H1 (cell line): ENCODE results near the gene RIMBP2. TPM values are rescaled to one million over a fixed set of nuclear protein-coding genes. Genes with fewer than 3 reads are reported as not detected.
A peak's percentile ranks its signal among the peaks of the same experiment; 100 is the strongest.

ENCODE experiments used
- CTCF ChIA-PET: fragments of 300-600 bp; sonication (Branson Sonifier 250); formaldehyde crosslinking; loops from one replicate; lab custom pipeline; 2021; ENCODE audit not compliant: partially characterized antibody; lab: Charles Lee
- POLR2A ChIA-PET: fragments of 300-600 bp; sonication (Branson Sonifier 250); formaldehyde crosslinking; loops from one replicate; lab custom pipeline; 2021; ENCODE audit warnings: inconsistent platforms; ENCODE audit not compliant: partially characterized antibody; lab: Charles Lee
- DNase-seq, 2 experiments: peaks; one replicate each; pipeline versions ENCODE4 v3.0.0 to v3.0.0-alpha.2; 2010 to 2022; ENCODE audit warnings: low spot score in 2 of 2, low read depth in 1 of 2, mixed read lengths in 1 of 2
- FAIRE-seq: peaks from 2 replicates; lab custom pipeline; 2011; peaks lifted over from hg19 to GRCh38; lab: Jason Lieb, UNC
- H2AFZ ChIP-seq: 2 replicates; pipeline ENCODE4 v1.8.1; 2012; ENCODE audit warnings: low read length, inconsistent platforms
- H2AK5ac ChIP-seq: 2 replicates; pipeline ENCODE4 v1.6.1; 2013; ENCODE audit warnings: low read depth, low read length
- H2BK120ac ChIP-seq: replicated peaks from 2 replicates; pipeline ENCODE3; 2013; ENCODE audit warnings: low read depth, low read length, inconsistent platforms
- H2BK12ac ChIP-seq: 2 replicates; pipeline ENCODE4 v1.6.1; 2013; ENCODE audit warnings: low read depth, low read length
- H2BK15ac ChIP-seq: 2 replicates; pipeline ENCODE4 v1.6.1; 2013; ENCODE audit warnings: low read length
- H2BK20ac ChIP-seq: 2 replicates; pipeline ENCODE4 v1.6.1; 2013; ENCODE audit warnings: low read length
- H2BK5ac ChIP-seq: 2 replicates; pipeline ENCODE4 v1.6.1; 2013; ENCODE audit warnings: low read depth, low read length
- H3K14ac ChIP-seq: 2 replicates; pipeline ENCODE4 v1.6.1; 2013; ENCODE audit warnings: inconsistent platforms; ENCODE audit not compliant: insufficient read length
- H3K18ac ChIP-seq: 2 replicates; pipeline ENCODE4 v1.6.1; 2013; ENCODE audit warnings: low read length; ENCODE audit errors: extremely low read depth
- H3K23ac ChIP-seq: 2 replicates; pipeline ENCODE4 v1.6.1; 2013; ENCODE audit warnings: inconsistent platforms; ENCODE audit not compliant: insufficient read length
- H3K23me2 ChIP-seq: 2 replicates; pipeline ENCODE4 v1.6.1; 2013; ENCODE audit warnings: low read depth, low read length
- H3K27ac ChIP-seq: 2 replicates; pipeline ENCODE4 v1.6.1; 2011; ENCODE audit warnings: low read depth, low read length, inconsistent platforms
- H3K27me3 ChIP-seq, 4 experiments: replicated peaks in 1 of 4; 1 replicate in 1 of 4; 2 replicates in 3 of 4; pipeline versions ENCODE4 v1.6.1 to v1.8.1; 2011 to 2013; ENCODE audit warnings: low read length in 3 of 4, mild to moderate bottlenecking in 3 of 4, inconsistent platforms in 2 of 4, mixed read lengths in 2 of 4, moderate library complexity in 1 of 4; ENCODE audit not compliant: control insufficient read depth in 3 of 4, insufficient read depth in 3 of 4; ENCODE audit errors: extremely low read depth in 1 of 4
- H3K36me3 ChIP-seq, 4 experiments: 2 replicates each; pipeline versions ENCODE4 v1.6.1 to v1.8.1; 2011 to 2013; ENCODE audit warnings: mild to moderate bottlenecking in 4 of 4, low read length in 3 of 4, moderate library complexity in 2 of 4, control low read depth in 1 of 4, inconsistent platforms in 1 of 4; ENCODE audit not compliant: insufficient read depth in 4 of 4, control insufficient read depth in 2 of 4
- H3K4ac ChIP-seq: replicated peaks from 2 replicates; pipeline ENCODE3; 2013; ENCODE audit warnings: low read length, low read depth, mixed read lengths, inconsistent platforms; ENCODE audit not compliant: insufficient read length
- H3K4me1 ChIP-seq, 4 experiments: replicated peaks in 1 of 4; 1 replicate in 1 of 4; 2 replicates in 3 of 4; pipeline versions ENCODE4 v1.6.1 to v1.8.1; 2011 to 2013; ENCODE audit warnings: low read length in 3 of 4, inconsistent platforms in 2 of 4, mixed read lengths in 1 of 4; ENCODE audit not compliant: insufficient read depth in 4 of 4, control insufficient read depth in 3 of 4
- H3K4me2 ChIP-seq, 2 experiments: 2 replicates each; pipeline versions ENCODE4 v1.6.1 to v1.8.1; 2011 to 2013; ENCODE audit warnings: low read depth in 2 of 2, low read length in 2 of 2, control low read depth in 1 of 2, inconsistent platforms in 1 of 2, mild to moderate bottlenecking in 1 of 2; ENCODE audit not compliant: insufficient read depth in 1 of 2
- H3K4me3 ChIP-seq, 4 experiments: fragments of 200-600, 300-600 bp in 1 of 4; sonication (generic), shearing (Covaris generic), sonication (Bioruptor Twin) in 1 of 4; 2 replicates each; pipeline versions ENCODE4 v1.5.1 to v1.8.1; 2011 to 2016; ENCODE audit warnings: low read length in 4 of 4, low read depth in 3 of 4, control low read depth in 2 of 4, inconsistent platforms in 2 of 4, mild to moderate bottlenecking in 2 of 4, mixed read lengths in 1 of 4, moderate library complexity in 1 of 4; ENCODE audit not compliant: insufficient read depth in 2 of 4; ENCODE audit errors: extremely low read depth in 1 of 4
- H3K56ac ChIP-seq: replicated peaks from 2 replicates; pipeline ENCODE3; 2013; ENCODE audit warnings: low read depth, mild to moderate bottlenecking, mixed read lengths, low read length, inconsistent platforms; ENCODE audit not compliant: insufficient read length
- H3K79me1 ChIP-seq: 2 replicates; pipeline ENCODE4 v1.6.1; 2013; ENCODE audit warnings: low read depth, low read length, control low read depth
- H3K79me2 ChIP-seq, 2 experiments: 2 replicates each; pipeline versions ENCODE4 v1.6.1 to v1.8.1; 2012 to 2013; ENCODE audit warnings: low read length in 2 of 2, mild to moderate bottlenecking in 2 of 2, inconsistent platforms in 1 of 2; ENCODE audit not compliant: insufficient read depth in 2 of 2, control insufficient read depth in 1 of 2
- H3K9ac ChIP-seq, 4 experiments: replicated peaks in 1 of 4; 1 replicate in 1 of 4; 2 replicates in 3 of 4; pipeline versions ENCODE4 v1.6.1 to v1.8.1; 2011 to 2013; ENCODE audit warnings: low read depth in 3 of 4, low read length in 3 of 4, control low read depth in 2 of 4, mild to moderate bottlenecking in 2 of 4, moderate library complexity in 2 of 4, inconsistent platforms in 1 of 4; ENCODE audit errors: extremely low read depth in 1 of 4
- H3K9me3 ChIP-seq, 2 experiments: 2 replicates each; pipeline versions ENCODE4 v1.6.1 to v1.8.1; 2012 to 2013; ENCODE audit warnings: mild to moderate bottlenecking in 2 of 2, moderate library complexity in 2 of 2, control low read depth in 1 of 2, inconsistent platforms in 1 of 2, low read depth in 1 of 2, low read length in 1 of 2, mixed read lengths in 1 of 2; ENCODE audit not compliant: insufficient read depth in 2 of 2
- H4K20me1 ChIP-seq, 2 experiments: replicated peaks in 1 of 2; 2 replicates each; pipeline versions ENCODE3 to v1.8.1; 2011 to 2013; ENCODE audit warnings: inconsistent platforms in 2 of 2, low read length in 2 of 2, mild to moderate bottlenecking in 1 of 2; ENCODE audit not compliant: insufficient read depth in 2 of 2, control insufficient read depth in 1 of 2
- H4K5ac ChIP-seq: 2 replicates; pipeline ENCODE4 v1.6.1; 2013; ENCODE audit warnings: low read length, low read depth, mixed read lengths, inconsistent platforms; ENCODE audit not compliant: insufficient read length
- H4K8ac ChIP-seq: 2 replicates; pipeline ENCODE4 v1.8.0; 2013; ENCODE audit warnings: mild to moderate bottlenecking, moderate library complexity, low read length, inconsistent platforms; ENCODE audit not compliant: insufficient read depth; ENCODE audit errors: extremely low read depth
- H4K91ac ChIP-seq: replicated peaks from 2 replicates; pipeline ENCODE3; 2013; ENCODE audit warnings: low read length, mixed read lengths, inconsistent platforms; ENCODE audit not compliant: insufficient read length
- BCL11A ChIP-seq, 2 experiments: IDR thresholded peaks; one replicate each; pipeline ENCODE4 v1.6.1; 2011; ENCODE audit warnings: low read depth in 2 of 2, low read length in 2 of 2, mild to moderate bottlenecking in 2 of 2
- BRCA1 ChIP-seq: IDR thresholded peaks from 2 replicates; pipeline ENCODE4 v1.6.1; 2012; ENCODE audit warnings: low read depth, low read length, improper control_type of control experiment
- CHD1 ChIP-seq: IDR thresholded peaks from 2 replicates; pipeline ENCODE4 v1.6.1; 2012; ENCODE audit warnings: low read depth, low read length, improper control_type of control experiment
- GTF2F1 ChIP-seq: IDR thresholded peaks from 2 replicates; pipeline ENCODE4 v1.6.1; 2012; ENCODE audit warnings: low read depth, low read length, improper control_type of control experiment, borderline replicate concordance
- JUN ChIP-seq: IDR thresholded peaks from 2 replicates; pipeline ENCODE4 v1.6.1; 2011; ENCODE audit warnings: low read depth, mild to moderate bottlenecking, improper control_type of control experiment, low read length
- NANOG ChIP-seq: IDR thresholded peaks from 2 replicates; pipeline ENCODE4 v1.6.1; 2011; ENCODE audit warnings: low read length, low read depth, mild to moderate bottlenecking, inconsistent platforms; ENCODE audit not compliant: insufficient read depth, poor library complexity, severe bottlenecking
- RAD21 ChIP-seq, 2 experiments: IDR thresholded peaks in 1 of 2; conservative IDR thresholded peaks in 1 of 2; 2 replicates each; pipeline ENCODE4 v1.6.1; 2011; ENCODE audit warnings: low read depth in 2 of 2, low read length in 2 of 2, improper control_type of control experiment in 1 of 2, inconsistent platforms in 1 of 2, mild to moderate bottlenecking in 1 of 2, moderate library complexity in 1 of 2
- RXRA ChIP-seq: IDR thresholded peaks from 2 replicates; pipeline ENCODE4 v1.6.1; 2011; ENCODE audit warnings: low read depth, mild to moderate bottlenecking, low read length, moderate library complexity; ENCODE audit not compliant: insufficient read depth
- SIN3A ChIP-seq, 2 experiments: IDR thresholded peaks in 1 of 2; conservative IDR thresholded peaks in 1 of 2; 2 replicates each; pipeline ENCODE4 v1.6.1; 2011 to 2012; ENCODE audit warnings: low read length in 2 of 2, improper control_type of control experiment in 1 of 2, low read depth in 1 of 2, mild to moderate bottlenecking in 1 of 2
- TCF12 ChIP-seq: IDR thresholded peaks from 2 replicates; pipeline ENCODE4 v1.6.1; 2011; ENCODE audit warnings: low read depth, mild to moderate bottlenecking, low read length
- WGBS, 2 experiments: shearing (Covaris generic) in 1 of 2; methylation state at CpG; one replicate each; pipeline versions ENCODE4 v1.1.6 to v1.1.7; 2013 to 2015; ENCODE audit warnings: low lambda C conversion rate in 2 of 2, mixed read lengths in 2 of 2, inconsistent platforms in 1 of 2, low coverage in 1 of 2, missing lambda C conversion rate in 1 of 2; ENCODE audit not compliant: insufficient replicate concordance in 2 of 2, insufficient coverage in 1 of 2, insufficient read length in 1 of 2; ENCODE audit errors: extremely low coverage in 1 of 2, missing lambda C conversion rate in 1 of 2; 5-methylcytosine and 5-hydroxymethylcytosine counted together
- polyA plus RNA-seq, 7 experiments: library from polyadenylated mRNA; depleted of rRNA in 3 of 7; stranded (reverse) in 5 of 7; unstranded in 2 of 7; fragments of >200 nt in 5 of 7; fragments of 200-250 nt in 2 of 7; gene quantifications; 1 replicate in 5 of 7; 2 replicates in 1 of 7; 4 replicates in 1 of 7; pipeline versions ENCODE4 v1.2.1 to v1.2.3, GENCODE V29; 2011 to 2013; ENCODE audit warnings: missing spikeins in 2 of 7, mixed read lengths in 2 of 7
- total RNA-seq: library from RNA; stranded (reverse); fragmentation: NEBNext Ultra II Directional; extraction: Animal tissue kit (Norgen Biotek cat#: 25700); gene quantifications from 2 replicates; pipeline ENCODE4 v1.2.1, GENCODE V29; 2021
- TF ChIP-seq, protein P1 (sequence below): IDR thresholded peaks from 2 replicates; pipeline ENCODE4 v1.6.1; 2012; ENCODE audit warnings: inconsistent platforms

Gene RIMBP2
- total and polyA plus RNA-seq, 2 of the 8 experiments (the other 6 are each of a cell fraction or from before 2014, with no cell fraction given) = 0.18 to 0.65 TPM

- H3K36me3 ChIP-seq = no peaks in the 10 kb centered on the region
- no peak overlapping the region for H4K8ac ChIP-seq
- H3K56ac ChIP-seq = no peak overlapping the region
- WGBS, 2 experiments = 90% methylated on average over 31 of the region's 36 CpGs; no CpG with 5 or more reads in 1 of the 2 experiments
- DNase-seq (peak in 1 of 2 experiments; percentile 32), FAIRE-seq (no peak)
- H2BK120ac ChIP-seq = no peak overlapping the region
- H4K91ac ChIP-seq = no peak overlapping the region
- H3K4me1 ChIP-seq = peaks cover 0 to 2% (median 0%) of the 10 kb centered on the region in 4 experiments; a peak in 1 of 7 replicates
- no peak overlapping the region for H2BK20ac ChIP-seq
- no peaks in the 10 kb centered on the region for H4K20me1 ChIP-seq
- H3K4me3 ChIP-seq = no peak overlapping the region
- no peak overlapping the region for H2AK5ac ChIP-seq
- no peak overlapping the region for H2BK5ac ChIP-seq
- H3K9ac ChIP-seq = no peak overlapping the region
- H3K9me3 ChIP-seq = no peaks in the 10 kb centered on the region
- H3K23ac ChIP-seq = no peak overlapping the region
- no peak overlapping the region for H3K4me2 ChIP-seq
- H2BK15ac ChIP-seq = no peak overlapping the region
- no peaks in the 10 kb centered on the region for H3K79me1 ChIP-seq
- POLR2A ChIA-PET = no interaction called here
- H3K18ac ChIP-seq = no peak overlapping the region
- no peak overlapping the region for H3K4ac ChIP-seq
- CTCF ChIA-PET = interaction anchor here (1.0 kb wide), 2 partner anchors 112 to 327 kb away, joined by 3 to 6 read pairs; no protein-coding TSS in a partner anchor
- no peak overlapping the region for H2AFZ ChIP-seq
- no peak overlapping the region for H3K27ac ChIP-seq
- H2BK12ac ChIP-seq = no peak overlapping the region
- no peaks in the 10 kb centered on the region for H3K79me2 ChIP-seq
- H3K14ac ChIP-seq = no peak overlapping the region
- no peaks in the 10 kb centered on the region for H3K27me3 ChIP-seq
- H3K23me2 ChIP-seq = no peaks in the 10 kb centered on the region; the same call in 1 of the 2 replicates
- no peak overlapping the region for H4K5ac ChIP-seq
- no peak for TF ChIP-seq NANOG
- TF ChIP-seq, protein P1, sequence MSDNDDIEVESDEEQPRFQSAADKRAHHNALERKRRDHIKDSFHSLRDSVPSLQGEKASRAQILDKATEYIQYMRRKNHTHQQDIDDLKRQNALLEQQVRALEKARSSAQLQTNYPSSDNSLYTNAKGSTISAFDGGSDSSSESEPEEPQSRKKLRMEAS = no peak
- no peak for TF ChIP-seq RAD21 (IDR thresholded peaks at IDR 0.05 in 1 of 2, conservative IDR thresholded peaks at IDR 0.05 in 1 of 2; ENCODE audit: low read depth in 2 of 2, low read length in 2 of 2)
- TF ChIP-seq SIN3A (conservative IDR thresholded peaks at IDR 0.05 in 1 of 2, IDR thresholded peaks at IDR 0.05 in 1 of 2; ENCODE audit: low read depth in 1 of 2, low read length in 2 of 2) = no peak
- TF ChIP-seq JUN = no peak
- no peak for TF ChIP-seq GTF2F1
- no peak for TF ChIP-seq TCF12
- no peak for TF ChIP-seq RXRA
- no peak for TF ChIP-seq BRCA1
- TF ChIP-seq BCL11A (IDR thresholded peaks at IDR 0.05; ENCODE audit: low read depth in 2 of 2, low read length in 2 of 2) = no peak
- TF ChIP-seq CHD1 = no peak
These were observed 291.0 kb downstream of the RIMBP2 start for GRCh38 chr12:130424858-130425697.
